KBM-7 (cell line): ENCODE data around the gene TSC22D2.

ENCODE experiments used
- DNase-seq: peaks from one replicate; pipeline ENCODE4 v3.0.0-alpha.2; 2015
- in situ Hi-C: fragments of 300-500 bp; cut with MboI; formaldehyde crosslinking; loops from 2 replicates; pipeline ENCODE4 v1.14.3; 2020; ENCODE audit warnings: low sequenced_read_pairs, low pct_unique_long_range_greater_than_20kb, mixed read lengths

Gene TSC22D2

DNA sequence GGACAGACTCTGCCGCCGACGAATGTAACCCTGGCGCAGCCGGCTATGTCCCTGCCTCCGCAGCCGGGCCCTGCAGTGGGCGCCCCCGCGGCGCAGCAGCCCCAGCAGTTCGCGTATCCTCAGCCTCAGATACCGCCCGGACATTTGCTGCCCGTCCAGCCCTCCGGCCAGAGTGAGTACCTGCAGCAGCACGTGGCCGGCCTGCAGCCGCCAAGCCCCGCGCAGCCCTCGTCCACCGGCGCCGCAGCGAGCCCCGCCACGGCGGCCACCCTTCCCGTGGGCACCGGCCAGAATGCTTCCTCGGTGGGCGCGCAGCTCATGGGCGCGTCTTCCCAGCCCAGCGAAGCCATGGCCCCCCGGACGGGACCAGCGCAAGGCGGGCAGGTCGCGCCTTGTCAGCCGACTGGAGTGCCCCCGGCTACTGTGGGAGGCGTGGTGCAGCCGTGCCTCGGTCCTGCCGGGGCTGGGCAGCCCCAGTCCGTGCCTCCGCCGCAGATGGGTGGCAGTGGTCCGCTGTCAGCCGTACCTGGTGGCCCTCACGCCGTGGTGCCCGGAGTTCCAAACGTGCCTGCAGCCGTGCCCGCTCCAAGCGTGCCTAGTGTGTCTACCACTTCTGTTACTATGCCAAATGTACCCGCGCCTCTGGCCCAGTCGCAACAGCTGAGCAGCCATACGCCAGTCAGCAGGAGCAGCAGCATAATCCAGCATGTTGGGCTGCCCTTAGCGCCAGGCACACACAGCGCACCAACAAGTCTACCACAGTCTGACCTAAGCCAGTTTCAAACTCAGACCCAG, 2.4 kb downstream of the TSC22D2 start:
- peak; percentile 45 for DNase-seq
- in situ Hi-C loops = no loop called here

DNA sequence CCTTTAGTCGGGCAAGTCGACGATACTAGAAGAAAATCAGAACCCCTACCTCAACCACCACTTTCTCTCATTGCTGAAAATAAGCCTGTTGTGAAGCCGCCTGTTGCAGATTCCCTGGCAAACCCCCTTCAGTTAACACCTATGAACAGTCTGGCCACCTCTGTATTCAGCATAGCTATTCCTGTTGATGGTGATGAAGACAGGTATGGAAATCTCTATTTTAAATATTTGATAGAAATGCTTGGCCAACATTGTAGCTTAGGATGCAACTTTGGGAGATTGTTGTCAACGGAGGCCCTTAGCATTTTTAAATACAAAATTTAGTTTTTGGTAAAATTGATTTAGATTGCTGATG, 3.0 kb downstream of the TSC22D2 start:
- in situ Hi-C loops = no loop called here
- DNase-seq = no peak

DNA sequence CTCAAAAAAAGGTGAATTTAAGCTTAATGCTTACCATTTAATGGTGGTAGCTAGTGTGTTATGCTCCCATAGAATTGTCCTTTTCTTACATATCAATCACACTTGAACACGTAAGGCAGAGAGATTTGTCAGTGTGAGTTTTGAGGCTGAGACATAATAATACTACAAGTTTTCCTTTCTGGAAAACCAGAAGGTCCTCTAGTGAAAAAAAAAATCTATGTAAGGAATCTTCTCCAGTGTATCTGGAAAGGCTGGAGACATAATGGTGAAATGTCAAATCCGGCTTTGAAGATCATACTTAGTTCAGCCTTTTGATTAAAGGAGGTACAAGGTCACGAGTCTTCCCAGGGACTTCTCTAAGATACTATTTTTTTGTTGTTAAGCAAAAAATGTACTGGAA, 3.4 kb downstream of the TSC22D2 start:
- in situ Hi-C loops = no loop called here
- DNase-seq = peak; percentile 14

DNA sequence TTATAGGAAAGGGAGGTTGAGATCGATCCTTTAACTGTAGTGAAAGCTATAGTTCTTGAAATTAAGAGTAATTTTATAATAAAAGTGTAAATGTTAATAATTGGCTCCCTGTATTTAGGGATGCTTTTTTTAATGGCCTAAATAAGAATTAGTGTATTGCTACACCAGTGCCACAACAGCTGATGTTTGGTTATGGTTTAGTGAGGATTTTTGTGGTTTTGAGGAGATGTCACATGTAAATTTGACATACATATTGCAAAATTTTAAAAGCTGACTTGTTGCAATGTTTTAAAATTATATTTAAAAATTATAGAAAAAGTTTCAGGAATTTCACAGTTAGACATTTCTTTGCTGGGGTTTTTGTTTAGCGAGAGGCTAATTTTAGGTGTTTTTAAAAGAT, 3.9 kb downstream of the TSC22D2 start:
- no peak for DNase-seq
- in situ Hi-C loops = no loop called here

DNA sequence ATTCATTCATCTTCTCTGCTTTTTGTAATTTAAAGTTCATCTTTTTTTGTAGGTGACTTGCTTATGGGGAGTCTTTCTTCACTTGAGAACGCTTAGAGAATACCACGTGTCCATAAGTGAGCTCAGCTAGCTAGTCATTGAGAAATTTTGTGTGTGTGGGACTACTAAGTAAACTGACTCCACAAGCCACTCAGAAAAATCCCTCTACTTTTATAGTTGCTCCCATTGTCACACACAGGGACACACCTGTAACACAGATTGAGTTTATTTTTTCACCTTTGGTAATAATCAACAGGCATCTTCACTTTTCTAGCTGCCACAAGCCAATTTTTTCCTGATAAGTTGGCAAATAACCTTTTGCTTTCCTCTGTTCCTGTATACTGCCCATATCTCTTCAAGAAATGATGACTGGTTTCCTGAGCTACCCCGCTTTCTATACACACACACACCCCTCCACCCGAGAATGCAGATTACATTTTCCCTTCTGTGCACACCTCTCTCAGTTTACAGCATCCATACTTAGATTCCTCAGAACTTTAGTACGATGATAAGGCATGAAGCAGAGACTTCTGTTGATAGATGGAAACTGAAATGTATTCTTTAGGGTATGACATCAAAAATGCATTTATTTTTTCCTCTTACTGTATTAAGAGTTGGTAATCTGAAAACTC, 4.6 kb downstream of the TSC22D2 start:
- DNase-seq = peak; percentile 55
- in situ Hi-C loops = no loop called here

DNA sequence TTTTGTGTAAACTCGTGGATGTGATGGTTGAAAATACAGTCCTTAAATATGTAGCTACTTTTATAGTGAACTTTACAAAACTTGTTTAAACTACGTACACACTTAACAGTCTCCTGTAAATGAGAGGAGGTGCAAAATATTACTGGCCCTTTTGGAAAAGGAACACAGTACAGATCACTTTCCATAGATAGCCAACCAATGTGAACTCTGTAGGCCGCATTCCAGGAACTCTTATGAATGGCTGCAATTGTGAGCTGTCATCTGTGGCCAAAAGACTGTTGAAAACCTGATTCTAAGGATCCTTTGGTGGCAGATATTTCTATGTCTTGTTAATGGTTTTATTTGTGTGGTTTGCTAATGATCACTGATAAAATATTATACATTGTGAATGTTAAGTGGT, 6.2 kb downstream of the TSC22D2 start:
- peak; percentile 49 for DNase-seq

DNA sequence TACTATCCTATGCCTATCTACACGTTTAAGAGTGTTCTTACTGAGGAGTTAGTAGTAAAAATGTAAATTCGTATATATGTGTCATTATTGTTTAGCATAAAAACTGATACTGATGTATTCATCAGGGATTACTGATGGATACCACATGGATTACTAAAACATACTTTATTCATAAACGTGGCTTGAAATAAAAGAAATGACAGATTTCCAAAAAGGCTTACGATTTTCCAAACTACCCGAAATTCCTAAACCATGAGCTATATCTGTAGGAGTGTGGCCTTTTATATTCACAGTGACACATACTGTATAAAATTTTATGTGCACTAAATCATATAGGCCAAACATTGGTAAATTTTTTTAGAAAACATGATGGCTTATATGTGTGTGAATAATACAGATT, 6.9 kb downstream of the TSC22D2 start:
- in situ Hi-C loops = no loop called here
- no peak for DNase-seq

More for the DNA sequence above, 6.2 kb downstream of the TSC22D2 start:
- in situ Hi-C loops = no loop called here

DNA sequence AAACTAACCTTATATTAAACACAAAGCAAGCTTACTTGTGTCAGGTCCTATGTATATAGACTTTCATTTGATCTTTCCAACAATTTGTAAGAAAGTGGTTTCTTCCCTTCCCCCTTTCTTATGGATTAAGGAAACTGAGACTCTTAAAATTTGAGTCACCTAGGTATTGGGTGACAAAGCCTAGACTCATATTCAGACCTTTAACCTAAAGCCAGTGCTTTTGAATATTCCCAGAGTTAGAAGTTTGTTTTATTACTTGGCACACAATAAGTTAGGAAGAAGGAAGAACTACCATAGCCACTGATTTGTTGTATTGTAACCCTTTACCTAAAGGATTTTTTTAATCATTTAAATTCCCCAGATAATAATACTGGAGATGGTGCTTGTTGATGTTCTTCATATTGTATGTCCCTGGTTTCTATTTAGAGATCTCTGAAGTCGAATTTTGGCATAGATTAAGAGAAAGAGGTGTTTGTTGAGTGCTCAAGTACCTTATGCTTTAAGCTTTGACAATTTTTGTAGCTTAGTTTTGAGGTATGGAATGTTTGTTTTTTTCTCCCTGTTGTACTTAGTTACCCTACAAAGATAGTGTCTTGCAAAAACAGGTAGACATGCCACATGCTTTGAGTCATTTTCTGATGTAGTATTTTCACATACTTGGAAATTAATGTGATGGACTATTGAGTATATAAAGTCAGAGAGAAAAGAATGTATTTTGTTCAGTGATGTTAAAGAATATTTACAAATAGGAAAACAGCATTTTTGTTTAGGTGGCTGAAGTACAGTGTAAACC, 11.2 kb downstream of the TSC22D2 start:
- in situ Hi-C loops = no loop called here
- DNase-seq = no peak

DNA sequence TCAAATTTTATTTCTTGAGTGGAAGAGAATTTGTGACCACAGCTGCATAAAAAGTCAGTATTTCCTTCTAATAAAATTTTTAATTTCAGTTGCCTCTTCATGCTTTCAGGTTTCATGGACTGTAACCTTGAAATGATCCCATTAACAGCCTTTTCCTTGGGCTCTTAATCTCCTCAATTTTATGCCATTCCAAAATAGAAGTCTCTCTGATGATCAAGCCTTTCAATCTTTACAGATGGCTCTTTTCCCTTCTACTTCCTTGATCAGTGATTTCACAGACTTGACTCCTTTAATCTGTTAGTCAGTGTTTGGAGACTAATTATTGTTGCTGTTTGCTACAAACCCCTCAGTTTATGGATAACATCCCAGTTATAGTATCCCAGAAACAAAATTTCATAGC, 11.9 kb downstream of the TSC22D2 start:
- in situ Hi-C loops = no loop called here
- no peak for DNase-seq

DNA sequence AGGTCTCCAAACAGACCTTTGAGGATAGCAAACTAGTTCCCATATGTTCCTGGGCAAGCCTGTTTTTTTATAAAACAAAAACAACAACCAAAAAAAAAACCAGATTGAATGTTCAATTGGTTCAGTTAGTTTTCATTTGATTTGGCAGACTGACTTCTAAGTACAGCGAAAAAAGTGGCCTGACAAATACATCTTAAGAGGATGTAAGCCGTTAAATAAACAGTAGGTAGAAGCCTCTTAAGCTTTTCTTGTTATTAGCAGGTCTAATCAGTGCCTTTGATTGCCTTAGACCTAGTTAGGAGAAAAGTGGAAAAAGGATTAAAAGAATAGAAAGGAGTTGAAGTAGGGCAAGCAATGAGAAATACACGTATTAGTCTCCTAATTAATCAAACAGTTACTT, 13.2 kb downstream of the TSC22D2 start:
- DNase-seq = no peak
- in situ Hi-C loops = no loop called here

DNA sequence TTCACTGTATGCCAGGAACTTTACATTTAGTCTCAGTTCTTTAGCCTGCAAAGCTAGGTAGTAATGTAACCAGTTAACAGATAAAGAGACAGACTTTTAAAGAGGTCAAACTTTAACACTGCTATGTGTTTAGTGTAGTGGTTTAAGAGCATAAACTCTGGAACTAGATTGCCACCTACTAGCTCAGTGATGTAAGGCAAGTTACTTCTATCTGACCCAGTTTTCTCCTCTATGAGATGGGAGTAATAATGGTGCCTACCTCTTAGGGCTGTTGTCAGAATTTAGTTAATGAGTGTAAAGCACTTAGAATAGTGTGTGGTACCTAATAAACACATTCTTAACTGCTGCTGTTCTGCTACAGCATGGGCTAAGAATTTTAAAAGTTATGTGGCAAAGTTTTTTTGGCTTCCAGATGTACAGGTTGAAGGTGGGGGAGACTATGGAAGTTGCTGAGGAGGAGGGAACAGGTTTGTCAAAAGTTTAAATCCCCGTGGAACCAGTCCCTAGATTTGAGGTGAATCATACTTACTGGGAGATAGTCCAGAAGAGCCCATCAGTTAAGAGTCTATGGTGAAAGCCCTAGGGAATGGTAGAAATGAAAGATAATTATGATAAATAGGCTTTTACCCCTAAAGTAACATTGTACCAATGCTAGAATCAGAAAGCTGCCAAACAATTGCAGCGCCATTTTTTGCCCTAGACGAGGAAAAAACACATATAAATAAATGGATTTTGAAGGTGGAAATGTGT, 13.9 kb downstream of the TSC22D2 start:
- in situ Hi-C loops = no loop called here
- no peak for DNase-seq

DNA sequence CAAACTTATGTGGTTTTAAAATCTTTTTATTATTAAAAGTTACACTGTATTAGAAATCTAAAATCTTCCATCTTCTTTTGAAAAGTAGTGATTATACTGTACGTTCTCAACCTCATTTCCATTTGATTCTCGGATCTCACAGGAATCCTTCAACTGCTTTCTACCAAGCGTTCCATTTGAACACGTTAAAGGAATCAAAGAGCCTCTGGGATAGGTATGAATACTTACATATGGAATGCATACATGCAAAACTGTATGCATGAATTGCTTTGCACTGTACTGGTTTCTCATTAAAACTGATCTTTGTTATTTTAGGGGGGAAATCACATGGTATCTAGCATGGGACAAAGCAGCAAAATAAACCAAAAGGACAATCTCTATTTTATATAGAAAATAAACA, 14.8 kb downstream of the TSC22D2 start:
- DNase-seq = no peak
- in situ Hi-C loops = no loop called here

DNA sequence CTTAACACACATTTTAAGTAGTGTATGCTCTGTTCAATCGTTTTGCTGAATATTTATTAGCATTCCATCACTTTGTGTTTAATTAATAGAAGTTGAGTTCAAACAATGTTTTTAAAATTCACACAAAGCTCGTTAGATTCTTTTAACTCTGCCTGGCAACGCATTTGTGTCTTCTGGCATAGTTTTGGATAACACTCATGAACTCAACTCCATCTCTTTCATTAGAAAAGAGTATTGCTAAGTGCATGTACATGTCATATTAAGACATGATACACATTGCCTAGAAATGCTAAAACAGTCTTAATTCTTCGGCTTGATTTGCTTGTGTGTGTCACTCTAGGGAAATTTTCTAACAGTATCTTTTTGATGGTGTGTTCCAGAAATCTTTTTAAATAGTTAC, 15.7 kb downstream of the TSC22D2 start:
- in situ Hi-C loops = no loop called here
- DNase-seq = no peak

DNA sequence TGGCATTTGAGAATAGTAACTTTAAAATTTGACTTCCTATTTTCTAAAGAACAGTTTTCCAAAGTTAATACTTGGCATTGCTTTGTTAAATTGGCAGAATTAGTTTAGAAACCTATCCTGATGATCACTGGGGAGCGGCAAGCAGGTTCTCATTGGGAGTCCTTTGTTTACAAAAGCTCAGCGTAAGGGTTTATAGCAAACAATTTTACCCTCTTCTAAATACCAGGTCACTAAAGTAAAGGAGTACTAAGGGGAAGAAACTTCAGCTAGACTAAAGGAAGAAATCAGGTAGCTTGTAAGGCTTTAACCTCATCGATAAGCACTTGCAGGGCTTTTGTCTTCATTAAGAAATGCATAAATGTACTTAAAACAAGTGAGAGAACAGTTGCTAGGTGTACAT, 18.2 kb downstream of the TSC22D2 start:
- no peak for DNase-seq
- in situ Hi-C loops = no loop called here

DNA sequence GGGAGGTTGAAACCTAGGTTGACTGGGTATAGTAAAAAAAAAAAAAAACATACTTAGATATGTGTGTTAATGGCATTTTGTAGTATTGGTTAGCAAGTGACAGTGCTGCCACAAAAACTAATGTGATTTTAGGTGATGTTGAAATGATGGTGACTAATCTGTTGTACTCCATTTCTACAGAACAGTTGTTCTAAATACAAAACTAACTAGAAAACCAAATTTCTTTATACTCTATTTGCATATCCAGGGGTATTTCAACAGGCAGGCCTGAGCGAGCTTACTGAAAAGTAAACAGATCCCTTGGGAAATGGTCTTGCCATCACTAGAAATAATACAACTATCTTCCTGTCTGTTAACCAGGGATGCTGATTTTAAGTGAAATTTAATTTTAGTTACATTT, 20.5 kb downstream of the TSC22D2 start:
- no peak for DNase-seq
- in situ Hi-C loops = no loop called here

DNA sequence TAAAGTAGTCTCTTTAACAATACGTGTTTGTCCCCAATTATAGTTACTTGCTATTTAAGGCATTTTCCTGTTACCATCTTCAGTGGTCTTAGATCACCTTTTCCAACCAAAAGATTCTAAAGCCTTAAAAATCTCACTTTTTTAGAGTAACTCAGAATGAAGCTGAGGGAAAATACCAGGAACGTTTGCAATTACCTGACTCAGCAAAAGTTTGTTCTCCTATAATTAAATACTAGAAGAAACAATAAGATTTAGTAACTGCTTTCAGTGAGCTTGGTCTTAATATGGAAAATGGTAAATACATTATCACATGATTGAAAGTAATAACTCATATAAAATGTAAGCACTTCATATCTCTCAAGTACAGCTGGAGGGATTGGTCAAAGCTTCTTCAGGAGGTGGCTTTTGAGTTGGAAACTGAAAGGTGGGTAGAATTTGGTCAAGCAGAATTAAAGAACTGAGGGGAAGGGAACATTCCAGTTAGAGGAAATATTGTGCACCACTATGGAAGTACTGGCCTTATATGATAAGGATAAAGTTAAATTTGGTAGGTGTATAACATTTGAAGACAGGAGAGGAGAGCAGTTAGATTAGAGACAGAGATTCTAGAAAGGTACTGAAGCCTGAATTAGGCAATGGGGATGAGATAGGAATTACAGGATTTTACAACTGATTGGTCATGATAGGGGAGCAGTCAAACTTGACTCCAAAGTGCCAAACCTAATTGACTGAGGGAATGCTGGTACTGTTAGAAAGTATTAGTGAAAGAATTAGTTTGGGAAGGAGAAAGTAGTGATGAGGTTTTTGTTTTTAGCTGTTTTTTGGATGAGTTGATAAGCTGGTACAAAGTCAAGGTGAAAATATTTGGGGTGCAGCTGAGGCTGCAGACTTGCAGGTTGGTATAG, 21.9 kb downstream of the TSC22D2 start:
- in situ Hi-C loops = no loop called here
- no peak for DNase-seq

DNA sequence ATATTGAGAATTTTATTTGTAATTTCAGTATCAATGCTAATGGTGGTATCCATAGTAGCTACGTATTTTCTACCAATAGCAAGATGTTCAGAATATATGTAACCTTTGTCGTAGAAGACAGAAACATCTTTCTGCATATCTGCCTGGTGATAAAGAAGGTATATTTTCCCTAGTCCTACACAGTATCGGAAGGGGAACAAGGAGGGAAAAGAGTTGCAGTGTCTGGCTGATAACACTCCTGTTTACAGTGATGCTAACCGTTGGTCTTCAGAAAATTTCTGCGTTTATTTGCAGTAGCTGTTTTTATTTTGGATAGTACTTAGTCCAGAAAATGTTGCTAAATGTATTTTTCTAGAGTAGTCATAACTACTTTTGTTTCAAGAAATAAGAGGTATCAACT, 25.2 kb downstream of the TSC22D2 start:
- DNase-seq = no peak
- in situ Hi-C loops = no loop called here

DNA sequence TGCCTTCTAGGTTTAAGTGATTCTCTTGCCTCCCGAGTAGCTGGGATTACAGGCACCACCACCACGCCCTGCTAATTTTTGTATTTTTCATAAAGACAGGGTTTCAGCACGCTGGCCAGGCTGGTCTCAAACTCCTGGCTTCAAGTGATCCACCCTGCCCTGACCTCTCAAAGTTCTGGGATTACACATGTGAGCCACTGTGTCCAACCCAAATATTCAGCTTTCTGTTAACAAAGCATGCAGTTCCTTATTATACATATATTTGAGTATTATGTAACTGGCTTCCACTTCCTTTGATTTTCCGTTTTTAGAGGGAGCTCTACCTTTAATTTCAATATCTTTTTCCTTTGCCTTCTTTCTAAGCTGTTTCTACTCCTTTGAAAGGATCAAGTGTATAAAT, 26.1 kb downstream of the TSC22D2 start:
- in situ Hi-C loops = no loop called here
- DNase-seq = no peak

DNA sequence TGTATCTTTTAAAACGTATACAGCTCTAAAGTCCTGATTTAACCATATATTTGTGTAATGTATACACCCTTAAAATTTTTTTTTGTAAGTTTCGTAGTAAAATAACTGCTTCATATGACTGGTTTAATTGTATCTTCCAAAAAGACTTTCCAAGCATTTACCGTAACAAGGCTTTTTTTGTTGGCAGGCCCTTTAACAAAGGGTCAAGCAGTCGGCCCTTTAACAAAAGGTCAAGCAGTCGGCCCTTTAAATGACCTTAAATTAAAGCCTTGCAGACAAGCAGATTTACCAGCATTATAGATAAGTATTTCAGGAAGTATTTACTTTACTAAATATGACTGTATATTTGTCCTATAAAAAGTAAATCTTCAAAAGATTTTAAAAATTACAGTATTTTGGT, 28.1 kb downstream of the TSC22D2 start:
- in situ Hi-C loops = no loop called here
- DNase-seq = no peak
